ENCODE results near the gene BPIFB3. TPM values are rescaled to one million over a fixed set of nuclear protein-coding genes. Genes with fewer than 3 reads are reported as not detected.
A peak's percentile ranks its signal among the peaks of the same experiment; 100 is the strongest.

BPIFB3 gene
- total and polyA plus RNA-seq, 2 of the 13 experiments (the other 11 are each of a cell fraction or from before 2014, with no cell fraction given), result 0.09 TPM; not detected in 1

GRCh38 chr20:33005908-33006775 lies 47.6 kb upstream of the BPIFB3 start (continued):
- TF ChIP-seq GTF3A (CRISPR knock-in tag; conservative IDR thresholded peaks at IDR 0.05), result no peak; the same call in 1 of the 2 replicates
- TF ChIP-seq THRA (CRISPR knock-in tag; IDR thresholded peaks at IDR 0.05; ENCODE audit: borderline replicate concordance), result peak; percentile 96
- TF ChIP-seq RARG (CRISPR knock-in tag; IDR thresholded peaks at IDR 0.05; ENCODE audit: low read depth), result no peak
- TF ChIP-seq ZBTB21 (CRISPR knock-in tag; IDR thresholded peaks at IDR 0.05), result no peak; the same call in 1 of the 2 replicates
- no peak for TF ChIP-seq FOXM1 (CRISPR knock-in tag; IDR thresholded peaks at IDR 0.05)
- TF ChIP-seq PLRG1 (conservative IDR thresholded peaks at IDR 0.05), result no peak
- peak; percentile 8; the same call in 1 of the 2 replicates for TF ChIP-seq HCFC1 (IDR thresholded peaks at IDR 0.05; ENCODE audit: low read depth, low read length)
- TF ChIP-seq NFRKB (IDR thresholded peaks at IDR 0.05), result no peak
- no peak for TF ChIP-seq LCORL (IDR thresholded peaks at IDR 0.05)
- peak; percentile 99 for TF ChIP-seq LCORL (CRISPR knock-in tag; IDR thresholded peaks at IDR 0.05)
- TF ChIP-seq CCDC6 (CRISPR knock-in tag; IDR thresholded peaks at IDR 0.05), result no peak
- TF ChIP-seq NR3C1 (CRISPR knock-in tag; IDR thresholded peaks at IDR 0.05), result no peak
- TF ChIP-seq, protein P1, sequence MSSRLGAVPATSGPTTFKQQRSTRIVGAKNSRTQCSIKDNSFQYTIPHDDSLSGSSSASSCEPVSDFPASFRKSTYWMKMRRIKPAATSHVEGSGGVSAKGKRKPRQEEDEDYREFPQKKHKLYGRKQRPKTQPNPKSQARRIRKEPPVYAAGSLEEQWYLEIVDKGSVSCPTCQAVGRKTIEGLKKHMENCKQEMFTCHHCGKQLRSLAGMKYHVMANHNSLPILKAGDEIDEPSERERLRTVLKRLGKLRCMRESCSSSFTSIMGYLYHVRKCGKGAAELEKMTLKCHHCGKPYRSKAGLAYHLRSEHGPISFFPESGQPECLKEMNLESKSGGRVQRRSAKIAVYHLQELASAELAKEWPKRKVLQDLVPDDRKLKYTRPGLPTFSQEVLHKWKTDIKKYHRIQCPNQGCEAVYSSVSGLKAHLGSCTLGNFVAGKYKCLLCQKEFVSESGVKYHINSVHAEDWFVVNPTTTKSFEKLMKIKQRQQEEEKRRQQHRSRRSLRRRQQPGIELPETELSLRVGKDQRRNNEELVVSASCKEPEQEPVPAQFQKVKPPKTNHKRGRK (CRISPR knock-in tag; IDR thresholded peaks at IDR 0.05), result no peak
- peak; percentile 57 for TF ChIP-seq PHF8 (CRISPR knock-in tag; IDR thresholded peaks at IDR 0.05)
- peak; percentile 43; the same call in 1 of the 2 replicates for TF ChIP-seq SMAD1 (CRISPR knock-in tag; IDR thresholded peaks at IDR 0.05; ENCODE audit: borderline replicate concordance, low read depth)
- TF ChIP-seq ZNF75D (CRISPR knock-in tag; IDR thresholded peaks at IDR 0.05; ENCODE audit: borderline replicate concordance), result no peak
- TF ChIP-seq ZNF788 (CRISPR knock-in tag; IDR thresholded peaks at IDR 0.05; ENCODE audit: borderline replicate concordance), result peak; percentile 99
- no peak for TF ChIP-seq SYNCRIP (IDR thresholded peaks at IDR 0.05; ENCODE audit: insufficient read depth, low read depth, low read length)
- TF ChIP-seq, protein P2, sequence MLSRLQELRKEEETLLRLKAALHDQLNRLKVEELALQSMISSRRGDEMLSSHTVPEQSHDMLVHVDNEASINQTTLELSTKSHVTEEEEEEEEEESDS (CRISPR knock-in tag; IDR thresholded peaks at IDR 0.05; ENCODE audit: borderline replicate concordance), result peak; percentile 71; the same call in 1 of the 2 replicates
- TF ChIP-seq, protein P3, sequence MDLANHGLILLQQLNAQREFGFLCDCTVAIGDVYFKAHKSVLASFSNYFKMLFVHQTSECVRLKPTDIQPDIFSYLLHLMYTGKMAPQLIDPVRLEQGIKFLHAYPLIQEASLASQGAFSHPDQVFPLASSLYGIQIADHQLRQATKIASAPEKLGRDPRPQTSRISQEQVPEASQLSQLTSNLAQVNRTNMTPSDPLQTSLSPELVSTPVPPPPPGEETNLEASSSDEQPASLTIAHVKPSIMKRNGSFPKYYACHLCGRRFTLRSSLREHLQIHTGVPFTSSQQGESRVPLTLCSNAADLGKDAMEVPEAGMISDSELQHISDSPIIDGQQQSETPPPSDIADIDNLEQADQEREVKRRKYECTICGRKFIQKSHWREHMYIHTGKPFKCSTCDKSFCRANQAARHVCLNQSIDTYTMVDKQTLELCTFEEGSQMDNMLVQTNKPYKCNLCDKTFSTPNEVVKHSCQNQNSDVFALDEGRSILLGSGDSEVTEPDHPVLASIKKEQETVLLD (CRISPR knock-in tag; IDR thresholded peaks at IDR 0.05; ENCODE audit: low read depth), result no peak
- peak; percentile 99 for TF ChIP-seq ZNF430 (CRISPR knock-in tag; IDR thresholded peaks at IDR 0.05)
- TF ChIP-seq IKZF5 (CRISPR knock-in tag; IDR thresholded peaks at IDR 0.05), result peak; percentile 99
- TF ChIP-seq CREB1 (IDR thresholded peaks at IDR 0.05), result no peak
- TF ChIP-seq CREB1 (CRISPR knock-in tag; IDR thresholded peaks at IDR 0.05), result no peak
